Limb (tissue), 2 donors: Measurements from ENCODE around the gene PCDHGC3.
A peak's percentile ranks its signal among the peaks of the same experiment; 100 is the strongest.
"Not testable (repeated sequence)": the region's sequence is repeated elsewhere in the genome, so short reads cannot be mapped to it uniquely, and the experiment has no call there.

ENCODE experiments used
- DNase-seq, 2 donors: peaks; one replicate each; pipeline ENCODE4 v3.0.0-alpha.2; 2016; ENCODE audit errors: extremely low spot score in 2 of 2

PCDHGC3 gene

GRCh38 chr5:141475625-141476131, at the start of gene PCDHGC3:
Gene PCDHGC3, plus strand, starts transcription at chr5:141475966. Its CDS starts 151 bp downstream, at chr5:141476117.
- peak; percentile 91 to 96 for DNase-seq

GRCh38 chr5:141427783-141428426, 47.9 kb upstream of the PCDHGC3 start:
- no peak for DNase-seq

- no peak for DNase-seq
These were observed 45.2 kb upstream of the PCDHGC3 start, which contains the start of gene PCDHGA12 for GRCh38 chr5:141430332-141431113. Gene PCDHGA12, plus strand, starts transcription at chr5:141430507. Its CDS starts 253 bp downstream, at chr5:141430760.

- DNase-seq, result no peak
These were observed 44.5 kb upstream of the PCDHGC3 start for GRCh38 chr5:141431286-141431685.

GRCh38 chr5:141432308-141432707, 43.5 kb upstream of the PCDHGC3 start:
- not testable (repeated sequence) for DNase-seq

- DNase-seq, result not testable (repeated sequence)
These were observed 43.0 kb upstream of the PCDHGC3 start for GRCh38 chr5:141432726-141433125.

GRCh38 chr5:141434006-141434405, 41.8 kb upstream of the PCDHGC3 start:
- DNase-seq, result no peak

- no peak for DNase-seq
These were observed 38.5 kb upstream of the PCDHGC3 start for GRCh38 chr5:141437221-141437620.

- no peak for DNase-seq
These were observed 36.2 kb upstream of the PCDHGC3 start for GRCh38 chr5:141439411-141440141.

- DNase-seq, result no peak
These were observed 35.4 kb upstream of the PCDHGC3 start for GRCh38 chr5:141440341-141440740.

- no peak for DNase-seq
These were observed 34.1 kb upstream of the PCDHGC3 start for GRCh38 chr5:141441571-141442170.

- no peak for DNase-seq
These were observed 10.4 kb upstream of the PCDHGC3 start for GRCh38 chr5:141465351-141465750.

GRCh38 chr5:141476132-141476911, 556 bp downstream of the PCDHGC3 start:
- peak; percentile 70 to 88 for DNase-seq

- DNase-seq, result no peak
These were observed 1.3 kb downstream of the PCDHGC3 start for GRCh38 chr5:141477044-141477575.

- no peak for DNase-seq
These were observed 2.0 kb downstream of the PCDHGC3 start for GRCh38 chr5:141477815-141478214.

GRCh38 chr5:141478321-141478945, 2.7 kb downstream of the PCDHGC3 start:
- DNase-seq, result no peak

GRCh38 chr5:141479776-141480175, 4.0 kb downstream of the PCDHGC3 start:
- no peak for DNase-seq

GRCh38 chr5:141483902-141484301, 8.1 kb downstream of the PCDHGC3 start:
- no peak for DNase-seq

GRCh38 chr5:141484310-141484640, 8.5 kb downstream of the PCDHGC3 start:
- DNase-seq, result no peak
